ENCODE results near the gene NCKIPSD. TPM values are rescaled to one million over a fixed set of nuclear protein-coding genes. Genes with fewer than 3 reads are reported as not detected.

NCKIPSD gene
- total RNA-seq, 4 donors from 2014 or later, result 32.4 to 88.5 (median 51.8) TPM

GRCh38 chr3:48689384-48689783, 3.7 kb upstream of the NCKIPSD start:
- 75 to 84% methylated on average over 5 of the region's 5 CpGs for WGBS, 2 donors
- Histone ChIP-seq H3K36me3 (peaks cover 6 to 71% (median 35%) of the 10 kb centered on the region in 3 donors), H3K4me1 (peaks cover 0 to 67% (median 10%) of the 10 kb centered on the region in 4 donors)

DNA sequence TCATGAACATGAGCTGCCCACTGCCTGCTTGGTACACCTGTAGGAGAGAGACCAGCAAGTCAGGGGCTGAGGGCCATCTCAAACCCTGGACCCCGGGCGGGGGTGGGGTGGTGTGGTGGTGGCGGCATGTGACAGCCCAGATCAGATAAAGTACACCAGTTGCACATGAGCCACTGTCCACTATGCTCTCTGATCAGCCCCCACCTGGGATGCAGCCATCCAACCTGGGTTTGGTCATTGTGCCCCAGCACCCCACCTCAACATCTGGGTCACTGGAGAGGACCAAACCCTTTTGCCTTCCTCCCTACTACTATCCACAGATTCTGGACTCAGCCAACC, 3.0 kb upstream of the NCKIPSD start:
- 74% methylated on average over 3 of the region's 3 CpGs; no CpG with 5 or more reads in 1 of the 2 donors for WGBS, 2 donors
- H3K4me1 ChIP-seq, result peaks cover 0 to 74% (median 16%) of the 10 kb centered on the region in 4 donors
- H3K36me3 ChIP-seq, result peaks cover 6 to 65% (median 32%) of the 10 kb centered on the region in 3 donors
- no peak for DNase-seq (ENCODE audit: low spot score in 2 of 2)
- H3K27ac ChIP-seq, result peak overlapping the region in 1 of 4 donors; percentile 98
- H3K4me3 ChIP-seq, result no peak overlapping the region
- no peak for TF ChIP-seq CTCF (IDR thresholded peaks at IDR 0.05)
- TF ChIP-seq POLR2A (IDR thresholded peaks at IDR 0.05), result no peak
- no peak for TF ChIP-seq EP300 (IDR thresholded peaks at IDR 0.05)
- no peaks in the 10 kb centered on the region for H3K9me3 ChIP-seq
- no peaks in the 10 kb centered on the region for H3K27me3 ChIP-seq

More at GRCh38 chr3:48689384-48689783, 3.7 kb upstream of the NCKIPSD start:
- TF ChIP-seq CTCF (IDR thresholded peaks at IDR 0.05) (no peak), EP300 (IDR thresholded peaks at IDR 0.05) (no peak), POLR2A (IDR thresholded peaks at IDR 0.05) (no peak)
- H3K9me3 ChIP-seq, result no peaks in the 10 kb centered on the region
- no peaks in the 10 kb centered on the region for H3K27me3 ChIP-seq
- DNase-seq (ENCODE audit: low spot score in 2 of 2), result no peak
- no peak overlapping the region for H3K4me3 ChIP-seq
- peak overlapping the region in 3 of 4 donors; percentile 6 to 98 (median 63) for H3K27ac ChIP-seq

- WGBS, 2 donors, result 87% methylated on average over 12 to 18 of the region's 18 CpGs
- peaks cover 6 to 61% (median 29%) of the 10 kb centered on the region in 3 donors for H3K36me3 ChIP-seq
Observed at GRCh38 chr3:48688032-48688736, 2.5 kb upstream of the NCKIPSD start.

DNA sequence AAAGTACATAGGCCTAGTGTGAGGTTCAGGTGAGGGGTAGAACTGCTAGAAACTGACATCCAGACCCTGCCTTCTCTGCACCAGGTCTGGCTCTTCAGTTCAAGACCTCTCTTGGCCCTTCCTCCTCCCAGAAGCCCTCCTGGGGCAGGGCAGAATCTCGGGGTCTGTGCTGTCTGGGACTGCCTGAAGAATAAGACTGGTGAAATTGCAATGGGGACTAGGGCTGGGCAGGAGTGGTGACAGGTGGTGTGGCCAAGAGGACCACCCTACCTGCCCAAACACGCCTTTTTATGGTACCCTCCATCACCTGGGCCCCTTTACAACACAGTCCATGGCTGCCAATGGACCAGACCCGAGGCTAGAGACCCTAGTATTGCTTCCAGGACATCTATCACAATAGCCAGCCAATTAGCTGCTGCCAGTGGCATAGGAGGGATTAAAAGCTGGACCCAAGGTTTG, 1.5 kb upstream of the NCKIPSD start:
- DNase-seq (ENCODE audit: low spot score in 2 of 2), result no peak
- 50 to 67% methylated on average over 3 of the region's 3 CpGs for WGBS, 2 donors
- peaks cover 0 to 76% (median 22%) of the 10 kb centered on the region in 4 donors for H3K4me1 ChIP-seq
- H3K36me3 ChIP-seq, result peaks cover 4 to 58% (median 26%) of the 10 kb centered on the region in 3 donors
- peak overlapping the region in 2 of 4 donors; percentile 56 to 93 for H3K27ac ChIP-seq
- H3K4me3 ChIP-seq, result no peak overlapping the region
- no peaks in the 10 kb centered on the region for H3K9me3 ChIP-seq
- TF ChIP-seq CTCF (IDR thresholded peaks at IDR 0.05) (no peak), POLR2A (IDR thresholded peaks at IDR 0.05) (no peak), EP300 (IDR thresholded peaks at IDR 0.05) (no peak)
- no peaks in the 10 kb centered on the region for H3K27me3 ChIP-seq

More at GRCh38 chr3:48688032-48688736, 2.5 kb upstream of the NCKIPSD start:
- Histone ChIP-seq H3K4me1 (peaks cover 0 to 79% (median 22%) of the 10 kb centered on the region in 4 donors), H3K4me3 (no peak overlapping the region), H3K27me3 (no peaks in the 10 kb centered on the region), H3K27ac (peak overlapping the region in 1 of 4 donors; percentile 98), H3K9me3 (no peaks in the 10 kb centered on the region)
- no peak for DNase-seq (ENCODE audit: low spot score in 2 of 2)
- TF ChIP-seq POLR2A (IDR thresholded peaks at IDR 0.05) (no peak), EP300 (IDR thresholded peaks at IDR 0.05) (no peak), CTCF (IDR thresholded peaks at IDR 0.05) (no peak)

- H3K36me3 ChIP-seq, result peaks cover 4 to 58% (median 32%) of the 10 kb centered on the region in 3 donors
- H3K4me3 ChIP-seq, result peak overlapping the region in 3 of 4 donors; percentile 84 to 96 (median 92)
- WGBS, 2 donors, result 50 to 60% methylated on average over 9 to 10 of the region's 10 CpGs
- H3K4me1 ChIP-seq, result peaks cover 0 to 70% (median 20%) of the 10 kb centered on the region in 4 donors
- no peak for DNase-seq (ENCODE audit: low spot score in 2 of 2)
- H3K27ac ChIP-seq, result peak overlapping the region in 3 of 4 donors; percentile 86 to 93 (median 92)
- no peaks in the 10 kb centered on the region for H3K9me3 ChIP-seq
- no peaks in the 10 kb centered on the region for H3K27me3 ChIP-seq
- TF ChIP-seq POLR2A (IDR thresholded peaks at IDR 0.05) (no peak), CTCF (IDR thresholded peaks at IDR 0.05) (no peak), EP300 (IDR thresholded peaks at IDR 0.05) (no peak)
Observed at GRCh38 chr3:48686538-48687219, 964 bp upstream of the NCKIPSD start.

Measured in tibial nerve (tissue), 4 donors.